PC-9 (cell line): ENCODE results near the gene RNF183. TPM values are rescaled to one million over a fixed set of nuclear protein-coding genes. Genes with fewer than 3 reads are reported as not detected.
A peak's percentile ranks its signal among the peaks of the same experiment; 100 is the strongest.

Experiments used
- BruUV-seq: library from RNA; stranded (reverse); fragments of 400-500 nt; replicated peaks from 2 replicates; lab custom pipeline; 2021; lab: Mats Ljungman, UMichigan
- CTCF ChIA-PET: fragments of 300-600 bp; sonication (Branson Sonifier 250); formaldehyde crosslinking; loops from one replicate; lab custom pipeline; 2022; ENCODE audit warnings: antibody characterized with exemption; lab: Charles Lee
- POLR2A ChIA-PET: fragments of 300-600 bp; sonication (Branson Sonifier 250); formaldehyde crosslinking; loops from one replicate; lab custom pipeline; 2022; ENCODE audit warnings: antibody characterized with exemption; ENCODE audit not compliant: unreplicated experiment; lab: Charles Lee
- DNase-seq, 2 experiments: peaks; one replicate each; pipeline versions ENCODE4 v3.0.0 to v3.0.0-alpha.2; 2015 to 2022; ENCODE audit warnings: mixed read lengths in 1 of 2
- H2AFZ ChIP-seq: fragments of 200-600 bp; sonication (generic); 2 replicates; pipeline ENCODE4 v1.8.1; 2017; ENCODE audit warnings: antibody characterized with exemption
- H3F3A ChIP-seq: fragments of 200-600 bp; sonication (generic); 2 replicates; pipeline ENCODE4 v1.8.1; 2017; ENCODE audit warnings: antibody characterized with exemption, mild to moderate bottlenecking, low read depth; ENCODE audit not compliant: insufficient read depth
- H3K27ac ChIP-seq: fragments of 200-600 bp; sonication (generic); 2 replicates; pipeline ENCODE4 v1.6.1; 2016; ENCODE audit warnings: mixed run types
- H3K27me3 ChIP-seq: fragments of 200-600 bp; sonication (generic); 2 replicates; pipeline ENCODE4 v1.6.1; 2016; ENCODE audit warnings: low read depth, mixed run types; ENCODE audit not compliant: insufficient read depth
- H3K36me3 ChIP-seq: fragments of 200-600 bp; sonication (generic); 2 replicates; pipeline ENCODE4 v1.6.1; 2016; ENCODE audit warnings: low read depth, mixed run types
- H3K4me1 ChIP-seq: fragments of 200-600 bp; sonication (generic); replicated peaks from 2 replicates; pipeline ENCODE4 v1.6.1; 2016; ENCODE audit warnings: mixed run types; ENCODE audit not compliant: insufficient read depth
- H3K4me2 ChIP-seq: fragments of 200-600 bp; sonication (generic); 2 replicates; pipeline ENCODE4 v1.6.1; 2017; ENCODE audit warnings: mixed run types
- H3K4me3 ChIP-seq: fragments of 200-600 bp; sonication (generic); 2 replicates; pipeline ENCODE4 v1.6.1; 2016; ENCODE audit warnings: mixed run types
- H3K79me2 ChIP-seq: fragments of 200-600 bp; sonication (generic); 2 replicates; pipeline ENCODE4 v1.6.1; 2017; ENCODE audit warnings: low read depth, mixed run types
- H3K9me2 ChIP-seq: fragments of 200-600 bp; sonication (generic); 2 replicates; pipeline ENCODE4 v1.8.1; 2017; ENCODE audit warnings: mild to moderate bottlenecking; ENCODE audit not compliant: insufficient read depth
- H3K9me3 ChIP-seq: fragments of 200-600 bp; sonication (generic); 2 replicates; pipeline ENCODE4 v1.8.1; 2016; ENCODE audit warnings: low read depth; ENCODE audit not compliant: insufficient read depth
- H4K20me1 ChIP-seq: fragments of 200-600 bp; sonication (generic); 2 replicates; pipeline ENCODE4 v1.8.1; 2017; ENCODE audit not compliant: insufficient read depth
- EZH2 ChIP-seq: fragments of 200-600 bp; sonication (generic); IDR thresholded peaks from 2 replicates; pipeline ENCODE4 v1.8.0; 2017; ENCODE audit warnings: antibody characterized with exemption, low read depth
- intact Hi-C: fragments of 100-400 bp; cut with micrococcal nuclease; formaldehyde crosslinking; loops from one replicate; pipeline ENCODE4 v1.10.0; 2022; ENCODE audit not compliant: unreplicated experiment
- total RNA-seq: library from RNA; stranded (reverse); gene quantifications from 2 replicates; pipeline ENCODE4 v1.2.3, GENCODE V29; 2021
- TF ChIP-seq, protein P1 (sequence below): fragments of 200-600 bp; sonication (generic); conservative IDR thresholded peaks from 2 replicates; pipeline ENCODE4 v1.6.1; 2017; ENCODE audit warnings: mixed run types, antibody characterized with exemption, mild to moderate bottlenecking, moderate library complexity

RNF183 gene
- total RNA-seq, 1 experiment from 2014 or later: 0.92 TPM

DNA sequence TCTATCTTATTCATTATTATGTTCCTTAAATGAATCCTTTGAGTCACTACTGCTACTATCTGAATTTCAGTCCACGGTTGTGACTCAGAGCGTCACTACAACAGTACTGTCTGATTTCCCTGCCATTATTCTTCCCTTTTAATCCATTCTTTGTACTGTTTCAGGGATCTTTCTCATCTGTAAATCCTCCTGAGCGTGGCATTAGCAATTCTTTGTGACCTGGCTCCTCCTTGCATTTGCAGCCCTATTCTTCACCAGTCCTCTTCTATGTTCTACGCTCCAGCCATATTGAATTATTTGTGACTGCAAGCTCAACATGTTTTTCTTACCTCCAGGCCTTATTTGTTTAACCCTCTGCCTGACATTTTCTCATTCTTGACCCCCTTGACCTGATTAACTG lies 21.8 kb downstream of the RNF183 start:
- TF ChIP-seq, protein P1, sequence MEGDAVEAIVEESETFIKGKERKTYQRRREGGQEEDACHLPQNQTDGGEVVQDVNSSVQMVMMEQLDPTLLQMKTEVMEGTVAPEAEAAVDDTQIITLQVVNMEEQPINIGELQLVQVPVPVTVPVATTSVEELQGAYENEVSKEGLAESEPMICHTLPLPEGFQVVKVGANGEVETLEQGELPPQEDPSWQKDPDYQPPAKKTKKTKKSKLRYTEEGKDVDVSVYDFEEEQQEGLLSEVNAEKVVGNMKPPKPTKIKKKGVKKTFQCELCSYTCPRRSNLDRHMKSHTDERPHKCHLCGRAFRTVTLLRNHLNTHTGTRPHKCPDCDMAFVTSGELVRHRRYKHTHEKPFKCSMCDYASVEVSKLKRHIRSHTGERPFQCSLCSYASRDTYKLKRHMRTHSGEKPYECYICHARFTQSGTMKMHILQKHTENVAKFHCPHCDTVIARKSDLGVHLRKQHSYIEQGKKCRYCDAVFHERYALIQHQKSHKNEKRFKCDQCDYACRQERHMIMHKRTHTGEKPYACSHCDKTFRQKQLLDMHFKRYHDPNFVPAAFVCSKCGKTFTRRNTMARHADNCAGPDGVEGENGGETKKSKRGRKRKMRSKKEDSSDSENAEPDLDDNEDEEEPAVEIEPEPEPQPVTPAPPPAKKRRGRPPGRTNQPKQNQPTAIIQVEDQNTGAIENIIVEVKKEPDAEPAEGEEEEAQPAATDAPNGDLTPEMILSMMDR: no peak
- no peak for TF ChIP-seq EZH2
- Histone ChIP-seq H3K9me2 (no peaks in the 10 kb centered on the region), H4K20me1 (no peaks in the 10 kb centered on the region), H3F3A (no peaks in the 10 kb centered on the region), H3K36me3 (peaks cover 56% of the 10 kb centered on the region), H3K79me2 (peaks cover 12% of the 10 kb centered on the region), H3K27ac (no peak overlapping the region), H3K9me3 (no peaks in the 10 kb centered on the region), H3K4me2 (no peak overlapping the region), H3K4me3 (no peak overlapping the region), H2AFZ (no peak overlapping the region), H3K4me1 (0 out of 2 replicates have a peak, but pooled peaks cover 3% of the 10 kb centered on the region), H3K27me3 (no peaks in the 10 kb centered on the region)
- no TSS peak for BruUV-seq
- POLR2A ChIA-PET: no interaction called here
- no peak for DNase-seq
- intact Hi-C loops: no loop called here
- CTCF ChIA-PET: no interaction called here

DNA sequence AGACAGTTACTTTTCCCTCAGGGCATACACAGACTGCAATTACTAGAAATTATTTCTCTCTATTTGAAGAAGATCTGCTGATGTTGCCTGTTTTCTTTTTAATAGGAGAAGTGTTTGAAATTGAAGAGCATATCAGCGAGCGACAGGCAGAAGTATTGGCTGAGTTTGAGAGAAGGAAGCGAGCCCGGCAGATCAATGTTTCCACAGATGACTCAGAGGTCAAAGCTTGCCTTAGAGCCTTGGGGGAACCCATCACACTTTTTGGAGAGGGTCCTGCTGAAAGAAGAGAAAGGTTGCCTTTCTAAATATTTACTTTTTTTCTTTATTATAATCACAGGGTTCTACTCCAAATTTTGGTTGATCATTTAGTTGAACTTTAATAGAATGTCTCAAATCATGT lies 24.3 kb downstream of the RNF183 start:
- intact Hi-C loops: loop anchor here (10.0 kb wide), 2 partner anchors 124 to 354 kb away; partner anchors contain the start of gene SLC31A2
- Histone ChIP-seq H3K4me1 (peaks cover 12% of the 10 kb centered on the region), H3K27me3 (no peaks in the 10 kb centered on the region), H3K9me3 (no peaks in the 10 kb centered on the region), H4K20me1 (no peaks in the 10 kb centered on the region; the same call in 1 of the 2 replicates), H3K27ac (no peak overlapping the region), H2AFZ (no peak overlapping the region), H3K9me2 (no peaks in the 10 kb centered on the region), H3K4me2 (no peak overlapping the region), H3K36me3 (peaks cover 39% of the 10 kb centered on the region), H3F3A (peaks cover 6% of the 10 kb centered on the region; the same call in 1 of the 2 replicates), H3K4me3 (no peak overlapping the region), H3K79me2 (peaks cover 32% of the 10 kb centered on the region)
- POLR2A ChIA-PET: no interaction called here
- no TSS peak for BruUV-seq
- TF ChIP-seq, protein P1: no peak
- TF ChIP-seq EZH2: no peak
- CTCF ChIA-PET: interaction anchor here (0.6 kb wide), 1 partner anchor 276 kb away, joined by 3 read pairs; no protein-coding TSS in a partner anchor
- no peak for DNase-seq

DNA sequence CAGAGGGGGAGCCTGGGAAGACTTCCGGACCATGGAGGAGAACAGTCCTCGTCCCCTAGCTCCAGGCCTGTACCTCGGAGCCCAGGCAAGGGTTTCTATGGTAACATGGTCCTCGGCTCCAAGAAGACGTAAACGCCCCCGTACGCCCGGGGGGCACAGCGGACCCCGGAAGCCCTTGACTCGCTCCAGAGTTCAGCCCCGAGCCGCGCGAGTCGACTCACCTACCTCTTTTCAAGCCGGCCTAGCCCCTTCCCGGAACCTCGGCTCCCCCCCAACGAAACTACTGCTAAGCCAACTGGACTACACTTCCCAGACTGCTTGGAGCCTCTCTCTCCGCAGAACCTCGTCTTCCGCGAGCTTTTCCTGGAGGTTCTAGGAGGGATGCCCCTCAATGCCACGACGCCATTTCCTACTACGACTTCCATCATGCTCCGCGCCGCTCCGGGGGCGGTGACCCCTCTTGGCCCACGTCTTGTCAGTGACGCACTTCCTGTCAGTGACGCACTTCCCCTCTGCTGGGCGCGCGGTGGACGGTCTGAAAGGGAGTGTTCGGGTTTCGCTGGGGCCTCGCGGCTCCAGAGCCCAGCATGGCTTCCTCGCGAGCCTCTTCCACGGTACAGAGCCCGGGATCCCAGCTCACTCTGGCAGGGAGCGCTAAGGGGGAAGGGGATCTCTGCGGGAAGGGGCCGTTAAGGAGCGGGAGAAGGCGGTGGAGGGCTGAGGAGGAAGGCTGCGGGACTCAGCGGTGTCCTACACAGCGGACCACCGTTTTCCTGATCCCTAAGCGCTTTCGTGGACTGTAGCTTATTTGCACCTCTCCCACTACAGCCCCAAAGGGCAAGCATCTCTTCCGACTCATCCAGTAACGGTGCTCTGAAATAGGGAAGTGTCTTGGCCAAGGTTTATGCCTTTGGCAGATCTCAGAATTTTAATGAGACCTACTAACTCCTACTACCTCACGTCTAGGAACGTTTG lies 27.7 kb downstream of the RNF183 start, which contains the start of the genes CDC26 and PRPF4:
Gene CDC26, minus strand, starts transcription at position 416 of the 975 bp plus-strand sequence. CDS start 3,065 bp downstream, outside the sequence.
Gene PRPF4, plus strand, starts transcription at position 502 of the 975 bp plus-strand sequence. Its CDS starts 86 bp downstream, at position 588.
- DNase-seq: peak; percentile 90 to 94
- Histone ChIP-seq H3K27me3 (no peaks in the 10 kb centered on the region), H3K9me3 (no peaks in the 10 kb centered on the region), H2AFZ (peak within 1 kb of the TSS; percentile 94), H3K36me3 (peaks cover 37% of the 10 kb centered on the region), H3K9me2 (no peaks in the 10 kb centered on the region), H3K4me3 (peak within 1 kb of the TSS; percentile 81), H3K79me2 (peaks cover 34% of the 10 kb centered on the region), H3F3A (peaks cover 6% of the 10 kb centered on the region; the same call in 1 of the 2 replicates), H3K27ac (peak within 1 kb of the TSS; percentile 50), H4K20me1 (no peaks in the 10 kb centered on the region; the same call in 1 of the 2 replicates), H3K4me2 (peak within 1 kb of the TSS; percentile 93), H3K4me1 (peaks cover 13% of the 10 kb centered on the region)
- POLR2A ChIA-PET: interaction anchor here (0.6 to 1.0 kb wide), 8 partner anchors 54 to 1379 kb away, joined by 3 to 7 read pairs (median 4); partner anchors contain the start of genes ALAD, FKBP15, SLC31A1 and SLC31A2
- CTCF ChIA-PET: interaction anchor here (0.5 to 2.0 kb wide), 13 partner anchors 41 to 1015 kb away, joined by 3 to 9 read pairs (median 5); partner anchors contain the start of genes C9orf43, FKBP15, POLE3 and SLC31A1
- BruUV-seq: TSS peak; percentile 70
- no peak for TF ChIP-seq EZH2
- TF ChIP-seq, protein P1: no peak
- intact Hi-C loops: loop anchor here (1.0 to 10.0 kb wide), 7 partner anchors 55 to 351 kb away; partner anchors contain the start of genes C9orf43, FKBP15, POLE3 and SLC31A1
